SH-SY5Y (cell line): Measurements from ENCODE around the gene HNRNPD.

Source experiments
- GATA2 ChIP-seq: IDR thresholded peaks from 2 replicates; pipeline ENCODE4 v1.6.1; 2011; ENCODE audit warnings: mild to moderate bottlenecking, low read depth, low read length
- GATA3 ChIP-seq: IDR thresholded peaks from 2 replicates; pipeline ENCODE4 v1.6.1; 2011; ENCODE audit warnings: low read depth, mild to moderate bottlenecking, low read length, moderate library complexity

DNA sequence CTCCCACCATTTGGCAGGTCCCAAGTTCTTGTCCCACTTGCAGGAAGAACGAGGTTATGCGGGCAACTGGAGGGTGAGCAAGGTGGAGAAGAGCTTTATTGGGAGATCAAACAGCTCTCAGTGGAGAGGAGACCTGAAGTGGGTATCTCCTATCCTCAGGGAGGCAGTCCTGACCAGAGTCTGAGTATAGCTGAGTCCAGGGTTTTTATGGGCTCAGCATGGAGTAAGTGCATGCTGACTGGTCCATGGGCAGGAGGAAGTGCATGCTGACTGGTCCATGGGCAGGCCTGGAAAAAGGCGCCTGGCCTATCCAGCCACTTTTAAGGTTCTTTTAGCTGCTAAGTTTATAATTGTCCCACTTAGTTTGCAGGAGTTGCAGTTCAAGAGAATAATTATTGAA is 7.4 kb upstream of the HNRNPD start:
- TF ChIP-seq GATA2 (no peak), GATA3 (no peak)
